ENCODE data around the gene THEM5. TPM values are rescaled to one million over a fixed set of nuclear protein-coding genes. Genes with fewer than 3 reads are reported as not detected.

THEM5 gene
- total RNA-seq, 1 donor from 2014 or later: not detected

DNA sequence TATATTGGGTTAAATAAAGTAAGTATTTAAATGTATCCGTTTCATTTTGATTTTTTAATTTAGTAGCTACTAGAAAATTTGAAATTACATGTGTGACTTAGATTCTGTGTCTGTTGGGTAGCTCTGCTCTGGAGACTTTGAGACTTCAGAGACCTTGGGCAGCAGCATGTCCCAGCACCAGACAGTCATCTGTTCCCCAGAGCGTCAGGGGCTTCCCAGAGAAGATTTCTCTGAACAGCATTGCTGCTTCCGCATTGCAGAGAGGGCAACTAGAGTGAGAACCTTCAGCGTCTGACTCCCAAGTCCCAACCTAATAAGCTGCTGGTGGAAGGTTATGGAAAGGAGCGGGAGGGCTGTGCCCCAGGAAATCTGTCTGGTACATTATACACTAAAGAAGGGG is 54.9 kb downstream of the THEM5 start:
- no peak for DNase-seq

Small RNA genes within 50 kb of the gene (small RNA-seq; reads per million reads assigned to genes)
- not detected for gene RF00019

Other genes starting within 250 kb of the THEM5 start
- gene SNX27, start 241.7 kb downstream of the THEM5 start, total RNA-seq: 88.1 TPM
- 31.4 TPM for gene CELF3, start 136.9 kb downstream of the THEM5 start, total RNA-seq
- gene RIIAD1, start 132.2 kb downstream of the THEM5 start, total RNA-seq: 7.8 TPM
- gene MRPL9, start 90.2 kb downstream of the THEM5 start, total RNA-seq: 44.6 TPM
- gene TDRKH, start 63.2 kb downstream of the THEM5 start, total RNA-seq: 17.6 TPM
- not detected for gene LINGO4, start 48.3 kb downstream of the THEM5 start, total RNA-seq
- gene RORC, start 21.9 kb downstream of the THEM5 start, total RNA-seq: 0.16 TPM
- 0.16 TPM for gene C2CD4D, start 13.9 kb downstream of the THEM5 start, total RNA-seq
- 2.0 TPM for gene THEM4, start 55.8 kb upstream of the THEM5 start, total RNA-seq
- gene S100A10, start 140.1 kb upstream of the THEM5 start, total RNA-seq: 2.8 TPM
- gene S100A11, start 183.3 kb upstream of the THEM5 start, total RNA-seq: 0.78 TPM
- not detected for gene TCHHL1, start 235.4 kb upstream of the THEM5 start, total RNA-seq

All from occipital lobe (tissue), 3 donors.